HG02938 (cell line): ENCODE data around the gene SLC16A4.
A peak's percentile ranks its signal among the peaks of the same experiment; 100 is the strongest.
"Not testable (repeated sequence)": the region's sequence is repeated elsewhere in the genome, so short reads cannot be mapped to it uniquely, and the experiment has no call there.

Experiments used
- ATAC-seq: cut with Tn5 transposase; IDR thresholded peaks from one replicate; pipeline ENCODE4 v1.9.1; 2021; ENCODE audit warnings: mild to moderate bottlenecking, moderate library complexity; ENCODE audit not compliant: unreplicated experiment

SLC16A4 gene

DNA sequence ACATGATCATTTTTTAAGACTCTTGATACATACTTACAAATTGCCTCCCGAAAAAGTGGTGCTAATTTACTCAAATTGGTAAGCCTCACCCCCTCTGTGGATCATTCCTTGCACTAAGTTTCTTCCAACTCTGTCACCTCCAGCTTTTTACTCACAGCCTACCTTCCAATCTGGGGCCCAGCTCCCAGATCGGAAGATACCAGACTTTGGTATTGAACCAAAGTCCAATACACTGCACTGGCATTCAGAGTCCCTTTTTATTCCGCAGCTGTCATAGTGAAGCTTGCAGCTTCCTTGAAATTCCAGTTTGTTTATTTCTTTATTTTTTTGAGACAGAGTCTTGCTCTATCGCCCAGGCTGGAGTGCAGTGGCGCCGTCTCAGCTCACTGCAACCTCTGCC is 18.5 kb upstream of the SLC16A4 start:
- ATAC-seq: no peak

GRCh38 chr1:110408488-110408887 is 17.7 kb upstream of the SLC16A4 start:
- no peak for ATAC-seq

DNA sequence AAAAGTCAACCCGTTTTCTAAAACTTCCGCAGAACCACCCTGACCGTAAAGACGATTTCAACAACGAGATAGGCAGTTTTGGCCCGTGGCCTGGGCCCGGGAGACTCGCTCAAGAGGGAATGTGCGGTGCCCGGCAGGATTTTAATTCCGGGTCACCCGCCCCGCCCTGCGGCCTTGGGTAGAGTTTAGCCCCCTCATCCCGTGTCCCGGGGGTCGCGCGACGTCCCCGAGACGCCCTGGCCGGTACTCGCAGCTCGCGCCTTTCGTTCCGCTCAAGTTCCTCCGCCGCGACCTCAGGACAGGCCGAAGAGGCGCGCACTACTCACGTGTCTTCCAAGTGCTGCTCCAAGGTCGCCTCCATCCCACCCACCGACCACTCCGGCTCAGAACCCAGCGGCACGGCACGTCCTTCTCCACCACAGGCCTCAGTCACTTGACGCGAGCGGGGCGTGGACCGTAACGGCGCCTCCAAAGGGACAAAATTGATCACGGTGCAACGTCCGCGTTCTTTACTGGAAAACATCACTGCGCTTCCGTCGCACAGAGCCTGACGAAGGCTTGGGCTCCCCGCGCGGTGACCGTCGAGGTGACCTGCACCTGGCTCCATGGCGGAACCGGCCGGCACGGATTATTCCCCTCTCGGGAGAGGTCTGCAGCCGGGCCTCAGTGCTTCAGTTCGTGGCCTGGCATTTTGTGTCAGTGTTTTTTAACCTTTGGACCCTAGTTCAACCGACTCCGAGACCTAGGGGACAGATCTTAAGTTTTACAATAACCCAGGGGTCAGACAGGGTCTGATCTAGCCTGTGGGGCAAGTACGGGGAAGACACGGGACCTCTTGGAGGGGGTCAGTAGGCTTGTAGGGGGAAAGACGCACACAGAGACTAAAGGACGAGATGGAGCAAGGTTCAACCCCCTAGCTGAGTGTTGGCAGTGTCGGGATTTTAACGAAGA is 16.7 kb upstream of the SLC16A4 start, which contains the start of gene LAMTOR5:
Gene LAMTOR5, minus strand, starts transcription at position 435 of the 951 bp plus-strand sequence. Its CDS starts 74 bp downstream, at position 361.
- peak; percentile 86 for ATAC-seq

DNA sequence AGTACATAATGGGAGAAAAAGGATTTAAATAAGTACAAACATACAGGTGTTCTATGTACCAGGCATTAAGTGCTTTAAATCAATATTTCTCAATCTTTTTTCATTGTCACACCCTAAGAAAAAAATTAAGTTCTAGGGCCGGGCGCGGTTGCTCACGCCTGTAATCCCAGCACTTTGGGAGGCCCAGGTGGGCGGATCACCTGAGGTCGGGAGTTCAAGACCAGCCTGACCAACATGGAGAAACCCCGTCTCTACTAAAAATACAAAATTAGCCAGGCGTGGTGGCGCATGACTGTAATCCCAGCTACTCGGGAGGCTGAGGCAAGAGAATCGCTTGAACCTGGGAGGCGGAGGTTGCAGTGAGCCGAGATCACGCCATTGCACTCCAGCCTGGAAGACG is 15.6 kb upstream of the SLC16A4 start:
- ATAC-seq: not testable (repeated sequence)

GRCh38 chr1:110404401-110404800 is 13.6 kb upstream of the SLC16A4 start:
- no peak for ATAC-seq

DNA sequence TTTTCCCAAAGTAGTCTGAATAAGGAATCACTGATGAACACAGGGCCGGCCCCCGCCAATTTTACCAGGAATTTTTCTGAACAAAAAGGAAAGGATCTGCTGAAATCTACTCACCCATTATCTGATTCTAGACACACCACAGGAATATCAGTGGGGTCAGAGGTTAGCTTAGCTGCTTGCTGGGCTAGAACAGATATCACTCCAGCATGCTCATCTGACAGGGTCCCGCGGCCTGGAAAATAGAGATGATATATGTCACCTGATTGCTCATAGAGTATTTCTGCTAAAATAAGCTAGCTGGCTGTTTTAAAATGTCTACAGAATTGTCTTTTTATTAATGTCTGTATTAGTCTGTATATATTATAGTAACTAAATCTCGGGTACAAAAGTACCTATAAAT is 13.0 kb upstream of the SLC16A4 start:
- ATAC-seq: no peak

DNA sequence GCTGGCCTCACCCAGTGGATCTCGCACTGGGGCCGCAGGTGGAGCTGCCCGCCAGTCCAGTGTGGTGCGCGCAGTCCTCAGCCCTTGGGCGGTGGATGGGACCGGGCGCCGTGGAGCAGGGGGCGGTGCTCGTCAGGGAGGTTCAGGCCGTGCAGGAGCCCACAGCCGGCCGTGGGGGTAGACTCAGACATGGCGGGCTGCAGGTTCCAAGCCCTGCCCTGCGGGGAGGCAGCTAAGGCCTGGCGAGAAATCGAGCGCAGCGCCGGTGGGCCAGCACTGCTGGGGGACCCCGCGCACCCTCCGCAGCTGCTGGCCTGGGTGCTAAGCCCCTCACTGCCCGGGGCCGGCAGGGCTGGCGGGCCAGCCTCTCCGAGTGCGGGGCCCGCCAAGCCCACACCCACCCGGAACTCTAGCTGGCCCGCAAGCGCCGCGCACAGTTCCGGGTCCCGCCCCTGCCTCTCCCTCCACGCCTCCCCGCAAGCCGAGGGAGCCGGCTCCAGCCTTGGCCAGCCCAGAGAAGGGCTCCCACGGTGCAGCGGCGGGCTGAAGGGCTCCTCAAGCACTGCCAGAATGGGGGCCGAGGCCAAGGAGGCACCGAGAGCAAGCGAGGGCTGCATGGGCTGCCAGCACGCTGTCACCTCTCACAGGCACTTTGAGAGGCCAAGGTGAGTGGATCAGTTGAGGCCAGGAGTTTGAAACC is 5.6 kb upstream of the SLC16A4 start:
- ATAC-seq: not testable (repeated sequence)

DNA sequence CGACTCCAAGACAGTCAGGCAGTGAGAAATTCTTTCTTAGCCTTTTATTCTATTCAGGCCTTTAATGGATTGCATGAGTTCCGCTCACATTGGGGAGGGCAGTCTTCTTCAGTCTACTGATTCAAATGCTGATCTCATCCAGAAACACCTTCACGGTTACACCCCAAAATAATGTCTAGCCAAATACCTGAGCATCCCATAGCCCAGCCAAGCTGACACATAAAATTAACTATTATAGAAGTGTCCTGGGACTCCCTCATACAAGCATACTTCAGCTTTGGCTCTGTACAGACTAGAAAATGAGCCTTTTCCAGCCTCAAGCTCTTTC is 3.6 kb upstream of the SLC16A4 start:
- ATAC-seq: no peak

DNA sequence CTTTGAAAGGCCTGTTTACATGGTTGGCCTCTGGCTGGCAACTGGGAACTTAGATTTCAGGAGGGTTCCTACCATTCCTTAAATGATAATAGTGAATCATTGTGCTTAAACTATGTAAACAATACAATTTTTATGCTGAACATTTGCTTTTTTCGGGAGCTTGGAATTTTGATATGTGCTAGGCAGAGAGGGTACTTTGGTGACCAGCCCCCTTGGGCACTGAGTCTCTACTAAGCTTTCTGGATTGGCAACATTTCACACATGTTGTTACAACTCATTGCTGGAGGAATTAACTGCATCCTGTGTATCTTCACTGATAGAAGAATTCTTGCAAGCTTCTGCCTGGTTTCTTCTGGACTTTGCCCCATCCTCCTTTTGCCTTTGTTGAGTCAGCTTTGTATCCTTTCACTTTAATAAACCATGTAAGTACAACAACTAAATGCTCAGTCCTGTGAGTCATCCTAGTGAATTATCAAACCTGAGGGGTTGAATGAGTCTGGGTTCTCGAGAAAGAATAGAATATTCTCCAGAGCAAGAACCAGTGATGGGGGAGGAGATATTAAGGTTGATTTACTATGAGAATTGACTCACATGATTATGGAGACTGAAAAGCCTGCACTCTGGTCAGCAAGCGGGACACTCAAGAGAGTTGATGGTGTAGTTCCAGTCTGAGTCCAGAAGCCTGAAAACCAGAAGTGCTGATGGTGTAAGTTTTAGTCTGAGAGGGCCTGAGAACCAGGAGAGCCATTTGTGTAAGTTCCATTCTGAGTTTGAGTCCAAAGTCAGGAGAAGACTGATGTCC is 3.1 kb upstream of the SLC16A4 start:
- no peak for ATAC-seq

DNA sequence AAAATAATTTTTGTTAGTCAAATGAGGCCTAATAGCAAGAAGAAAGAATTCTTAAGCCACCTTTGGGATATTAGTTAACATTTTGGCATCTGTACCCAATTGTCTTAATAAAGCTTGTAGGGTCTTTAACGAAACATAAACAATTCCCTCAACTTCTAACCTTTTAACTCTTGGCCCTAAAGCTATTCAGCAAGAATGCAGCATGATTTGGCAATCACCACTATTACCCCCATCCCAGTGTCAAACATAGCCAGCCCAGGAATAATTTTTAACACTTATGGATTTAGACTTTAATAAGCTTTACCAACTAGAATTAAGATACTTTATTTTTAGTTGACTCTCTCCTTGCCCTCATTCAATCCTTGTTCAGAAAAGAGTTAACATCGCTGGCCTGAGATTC is 2.5 kb upstream of the SLC16A4 start:
- ATAC-seq: no peak

GRCh38 chr1:110390096-110390495 is 730 bp downstream of the SLC16A4 start:
- no peak for ATAC-seq

DNA sequence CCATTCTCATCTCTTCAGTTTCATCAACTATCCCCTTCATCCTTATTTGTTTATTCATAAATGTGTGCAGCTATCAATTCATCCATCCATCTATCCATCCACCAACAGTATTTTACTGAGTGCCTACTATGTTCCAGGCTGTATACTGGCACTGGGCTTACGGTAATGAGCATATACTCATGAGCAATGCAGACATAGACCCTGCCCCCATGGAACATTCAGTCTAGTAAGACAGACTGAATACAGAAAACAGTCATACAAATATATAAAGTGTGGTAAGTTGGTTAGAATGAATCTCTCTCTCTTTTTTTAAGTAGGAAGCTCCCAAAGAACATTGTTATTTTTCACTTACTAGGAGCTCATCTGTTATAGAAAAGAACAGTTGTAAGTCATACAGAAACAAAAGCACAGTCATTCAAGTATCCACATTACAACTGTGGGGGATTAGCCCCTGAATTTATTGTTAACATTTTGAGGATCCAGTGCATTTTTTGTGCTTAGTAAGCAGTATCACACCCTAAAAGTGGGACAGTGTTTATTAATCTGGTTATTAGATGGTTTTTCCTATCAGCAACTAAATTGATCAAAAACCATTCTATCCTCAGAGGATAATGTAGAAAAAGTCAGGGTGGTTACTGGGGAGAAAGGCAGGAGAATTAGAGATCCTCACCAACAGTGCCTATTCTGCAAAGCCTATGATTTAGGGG is 3.6 kb downstream of the SLC16A4 start:
- ATAC-seq: no peak

GRCh38 chr1:110385369-110385768 is 5.5 kb downstream of the SLC16A4 start:
- ATAC-seq: no peak

DNA sequence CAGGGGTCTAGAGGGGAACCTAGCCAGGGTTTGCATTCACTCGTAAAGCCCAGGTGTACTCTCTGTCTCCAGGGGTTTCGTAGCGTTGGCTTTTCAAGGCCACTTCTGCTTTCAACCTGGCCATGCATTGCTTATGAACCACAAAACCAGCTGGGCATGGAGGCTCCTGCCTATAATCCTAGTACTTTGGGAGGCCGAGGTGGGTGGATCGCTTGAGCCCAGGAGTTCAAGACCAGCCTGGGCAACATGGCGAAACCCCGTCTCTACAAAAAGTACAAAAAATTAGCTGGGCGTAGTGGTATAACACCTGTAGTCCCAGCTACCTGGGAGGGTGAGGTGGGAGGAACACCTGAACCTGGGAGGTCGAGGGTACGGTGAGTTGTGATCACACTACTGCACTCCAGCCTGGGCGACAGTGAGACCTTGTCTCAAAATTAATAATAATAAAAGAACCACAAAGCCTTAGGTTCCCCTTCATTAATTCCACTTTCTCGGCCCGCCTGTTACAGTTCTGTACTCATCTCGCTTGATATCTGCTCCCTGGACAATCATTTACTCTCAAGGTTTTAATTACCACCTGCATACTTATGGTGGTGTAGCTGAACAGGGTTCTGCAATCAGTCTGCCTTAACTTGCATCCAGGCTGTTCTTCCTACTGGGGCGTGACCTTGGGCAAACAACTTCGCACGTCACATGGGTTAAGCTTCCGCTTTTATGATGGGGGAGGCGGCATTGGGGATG is 6.1 kb downstream of the SLC16A4 start:
- peak; percentile 62 for ATAC-seq

- no peak for ATAC-seq
These were observed 7.4 kb downstream of the SLC16A4 start for GRCh38 chr1:110383251-110383990.

DNA sequence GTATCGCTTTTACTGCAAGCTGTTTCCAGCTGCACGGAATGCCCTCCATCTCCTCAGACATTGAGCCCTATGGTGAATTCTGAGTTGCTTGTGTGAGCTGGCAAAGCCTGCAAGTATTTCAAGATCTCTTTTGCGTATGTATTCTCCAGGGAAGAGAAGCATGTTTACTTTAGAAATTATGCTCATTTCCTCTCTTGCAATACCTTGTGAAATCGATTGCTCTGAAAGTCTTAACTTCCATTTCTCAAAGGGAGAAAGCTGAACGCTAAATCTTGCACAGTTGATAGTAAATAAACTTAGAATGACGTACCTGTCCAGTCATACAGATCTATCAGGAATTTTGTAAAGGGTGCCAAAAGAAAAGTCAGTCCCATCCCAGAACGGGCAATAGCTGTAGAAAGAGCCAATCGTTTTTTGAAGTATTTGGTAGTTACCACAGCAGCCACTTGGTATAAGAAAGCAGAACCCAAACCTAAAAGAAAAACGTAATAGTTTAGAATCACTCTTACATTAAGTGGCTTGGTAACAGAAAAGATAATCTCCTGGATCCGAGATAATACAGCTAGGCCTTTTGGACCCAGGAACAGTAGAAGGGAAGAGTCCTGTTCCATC is 10.0 kb downstream of the SLC16A4 start:
- no peak for ATAC-seq

DNA sequence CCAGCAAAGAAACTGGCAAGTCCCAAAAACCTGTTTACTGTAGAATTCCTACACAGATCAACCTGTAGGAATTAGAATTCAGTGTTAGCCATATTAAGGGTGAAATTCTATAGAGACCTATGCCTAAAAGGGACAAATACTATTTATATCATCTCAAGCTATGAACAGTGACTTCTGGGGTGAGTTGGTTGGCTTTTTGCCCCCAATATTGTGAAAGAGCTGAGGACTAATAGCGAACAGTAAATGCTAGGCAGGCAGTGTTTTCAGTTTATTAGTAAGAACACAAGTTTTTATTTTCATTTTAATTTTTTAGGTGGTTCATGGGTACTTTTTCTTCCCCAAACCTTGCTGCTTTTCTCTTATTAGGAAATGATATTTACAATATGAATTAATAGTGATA is 15.3 kb downstream of the SLC16A4 start:
- ATAC-seq: no peak

DNA sequence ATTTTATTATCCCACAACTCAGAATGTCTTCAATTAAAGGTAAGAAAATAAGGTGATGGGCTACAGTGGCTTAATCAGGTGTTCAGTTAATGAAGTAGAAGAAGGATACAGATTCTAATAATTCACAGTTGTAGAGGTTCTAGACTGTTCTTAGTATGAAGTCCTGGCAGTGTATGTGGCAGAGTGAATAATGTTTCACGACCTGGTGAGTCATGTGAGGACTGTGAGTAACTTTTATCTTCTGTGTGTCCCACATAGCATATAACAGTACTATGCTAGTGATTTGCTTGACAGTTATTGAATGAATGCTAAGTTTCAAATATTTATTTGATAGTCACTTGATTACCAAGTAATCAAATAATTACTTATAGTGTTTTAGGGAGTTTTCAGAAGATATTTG is 20.0 kb downstream of the SLC16A4 start:
- no peak for ATAC-seq

DNA sequence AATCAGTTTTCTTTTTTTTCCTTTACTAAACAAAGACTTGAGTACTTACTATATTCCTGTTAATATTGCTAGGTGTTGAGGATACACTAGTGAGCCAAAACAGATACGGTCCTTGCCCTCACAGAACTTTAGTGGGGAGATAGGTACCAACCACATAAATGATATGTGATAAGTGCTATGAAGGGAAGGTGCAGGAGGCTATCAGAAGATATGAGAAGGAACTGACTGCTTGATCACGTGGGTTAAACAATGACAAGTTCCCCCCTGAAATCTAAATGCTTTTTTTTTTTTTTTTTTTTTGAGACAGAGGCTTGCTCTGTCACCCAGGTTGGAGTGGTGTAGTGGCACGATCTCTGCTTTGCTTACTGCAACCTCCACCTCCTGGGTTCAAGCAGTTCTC is 26.6 kb downstream of the SLC16A4 start:
- no peak for ATAC-seq
